ENCODE data around the gene EXOC6B. TPM values are rescaled to one million over a fixed set of nuclear protein-coding genes. Genes with fewer than 3 reads are reported as not detected.

EXOC6B gene
- total RNA-seq (ENCODE audit: unreplicated experiment) = 45.6 TPM
- long read RNA-seq, partial matches to known transcripts = 2 of 4 reads
- long read RNA-seq, other reads (novel, unspliced or antisense) = 2 of 4 reads

DNA sequence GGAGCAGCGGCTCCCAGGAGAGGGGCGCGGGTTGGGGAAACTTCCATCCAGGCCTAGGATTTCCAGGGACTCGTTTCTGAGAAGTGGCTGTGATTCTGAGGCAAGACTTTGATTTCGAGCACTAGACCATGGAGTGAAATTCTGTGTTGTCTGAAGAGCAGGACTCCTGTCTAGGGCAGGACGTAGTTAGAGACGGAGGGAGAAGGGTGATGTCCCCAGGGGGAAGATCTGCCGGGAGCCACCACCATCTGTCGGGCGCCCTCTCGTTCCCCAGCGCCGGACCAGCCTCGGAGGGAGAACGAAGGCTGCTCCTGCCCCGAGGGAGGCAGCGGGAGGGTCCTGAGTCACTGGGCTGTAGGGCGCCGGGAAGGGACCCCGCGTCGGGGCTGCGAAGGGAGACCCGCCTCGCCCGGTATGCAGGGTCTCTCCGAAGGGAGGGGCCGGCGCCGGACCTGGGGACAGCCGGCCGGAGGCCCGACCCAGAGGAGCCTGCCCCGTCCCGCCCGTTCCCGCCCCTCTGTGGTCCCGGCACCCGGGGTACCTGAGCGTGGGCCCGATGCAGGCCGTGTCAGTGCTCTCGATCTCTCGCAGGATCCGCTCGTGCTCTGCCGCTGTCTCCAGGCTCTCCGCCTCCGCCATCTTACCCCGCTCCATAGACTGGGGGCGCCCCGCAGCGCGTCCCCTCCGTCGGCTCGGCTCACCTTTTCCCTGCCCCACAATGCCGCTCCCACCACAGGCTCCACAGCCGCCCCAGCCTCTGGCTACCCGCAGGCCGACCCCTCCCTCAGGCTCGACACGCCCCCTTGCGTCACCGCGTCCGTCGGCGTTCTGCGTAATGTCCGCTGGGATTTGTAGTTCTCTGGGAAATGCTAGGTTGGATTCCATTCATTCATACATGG is at the start of gene EXOC6B:
TSS of gene EXOC6B (minus strand) at position 777 of the 899 bp plus-strand sequence.
- H3K27ac Mint-ChIP-seq (ENCODE audit: unreplicated experiment) = peak within 1 kb of the TSS; percentile 93
- no peaks in the 10 kb centered on the region for H3K36me3 Mint-ChIP-seq (ENCODE audit: low read depth, unreplicated experiment)
- H3K27me3 Mint-ChIP-seq (ENCODE audit: unreplicated experiment) = peaks cover 10% of the 10 kb centered on the region
- peak within 1 kb of the TSS; percentile 100 for H3K4me3 Mint-ChIP-seq (ENCODE audit: unreplicated experiment)
- H3K9me3 Mint-ChIP-seq (ENCODE audit: unreplicated experiment) = no peaks in the 10 kb centered on the region
- peaks cover 22% of the 10 kb centered on the region for H3K4me1 Mint-ChIP-seq (ENCODE audit: unreplicated experiment)
- DNase-seq (ENCODE audit: low spot score) = peak; percentile 97
- TF ChIP-seq, protein P1, sequence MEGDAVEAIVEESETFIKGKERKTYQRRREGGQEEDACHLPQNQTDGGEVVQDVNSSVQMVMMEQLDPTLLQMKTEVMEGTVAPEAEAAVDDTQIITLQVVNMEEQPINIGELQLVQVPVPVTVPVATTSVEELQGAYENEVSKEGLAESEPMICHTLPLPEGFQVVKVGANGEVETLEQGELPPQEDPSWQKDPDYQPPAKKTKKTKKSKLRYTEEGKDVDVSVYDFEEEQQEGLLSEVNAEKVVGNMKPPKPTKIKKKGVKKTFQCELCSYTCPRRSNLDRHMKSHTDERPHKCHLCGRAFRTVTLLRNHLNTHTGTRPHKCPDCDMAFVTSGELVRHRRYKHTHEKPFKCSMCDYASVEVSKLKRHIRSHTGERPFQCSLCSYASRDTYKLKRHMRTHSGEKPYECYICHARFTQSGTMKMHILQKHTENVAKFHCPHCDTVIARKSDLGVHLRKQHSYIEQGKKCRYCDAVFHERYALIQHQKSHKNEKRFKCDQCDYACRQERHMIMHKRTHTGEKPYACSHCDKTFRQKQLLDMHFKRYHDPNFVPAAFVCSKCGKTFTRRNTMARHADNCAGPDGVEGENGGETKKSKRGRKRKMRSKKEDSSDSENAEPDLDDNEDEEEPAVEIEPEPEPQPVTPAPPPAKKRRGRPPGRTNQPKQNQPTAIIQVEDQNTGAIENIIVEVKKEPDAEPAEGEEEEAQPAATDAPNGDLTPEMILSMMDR (IDR thresholded peaks at IDR 0.05; ENCODE audit: unreplicated experiment) = peak; percentile 6

DNA sequence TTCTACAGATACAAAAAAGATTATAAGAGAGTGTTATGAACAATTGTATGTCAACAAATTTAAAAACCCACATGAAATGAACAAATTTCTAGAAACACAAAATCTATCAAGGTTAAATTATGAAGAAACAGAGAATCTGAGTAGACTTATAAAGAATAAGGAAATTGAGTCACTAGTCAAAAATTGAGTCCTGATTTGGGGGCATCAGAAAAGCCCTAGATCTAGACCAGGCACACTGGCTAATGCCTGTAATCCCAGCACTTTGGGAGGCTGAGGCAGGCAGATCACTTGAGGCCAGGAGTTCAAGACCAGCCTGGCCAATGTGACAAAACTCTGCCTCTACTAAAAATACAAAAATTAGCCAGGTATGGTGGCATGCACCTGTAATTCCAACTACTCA is 46.0 kb upstream of the EXOC6B start:
- TF ChIP-seq, protein P1 (IDR thresholded peaks at IDR 0.05; ENCODE audit: unreplicated experiment) = no peak
- Mint-ChIP-seq H3K36me3 (ENCODE audit: low read depth, unreplicated experiment) (no peaks in the 10 kb centered on the region), H3K4me1 (ENCODE audit: unreplicated experiment) (no peaks in the 10 kb centered on the region), H3K4me3 (ENCODE audit: unreplicated experiment) (no peak overlapping the region), H3K9me3 (ENCODE audit: unreplicated experiment) (no peaks in the 10 kb centered on the region), H3K27me3 (ENCODE audit: unreplicated experiment) (no peaks in the 10 kb centered on the region), H3K27ac (ENCODE audit: unreplicated experiment) (no peak overlapping the region)
- no peak for DNase-seq (ENCODE audit: low spot score)

DNA sequence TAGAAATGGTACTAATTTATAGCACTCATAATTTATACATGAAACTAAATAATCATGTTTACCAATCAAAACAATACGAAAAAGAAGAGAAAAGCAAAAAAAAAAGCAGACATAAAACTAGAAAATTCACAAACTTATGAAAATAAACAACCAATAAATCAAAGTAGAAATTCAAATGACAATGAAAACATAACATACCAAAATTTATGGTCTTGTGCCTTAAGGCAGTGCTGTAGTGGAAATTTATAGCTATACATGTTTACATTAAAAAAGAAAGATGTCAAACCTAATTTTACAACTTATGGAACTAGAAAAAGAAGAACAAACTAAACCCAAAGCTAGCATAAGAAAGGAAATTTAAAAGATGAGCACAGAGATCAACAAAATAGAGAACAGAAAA is 45.2 kb upstream of the EXOC6B start:
- TF ChIP-seq, protein P1 (IDR thresholded peaks at IDR 0.05; ENCODE audit: unreplicated experiment) = no peak
- H3K4me3 Mint-ChIP-seq (ENCODE audit: unreplicated experiment) = no peak overlapping the region
- no peaks in the 10 kb centered on the region for H3K9me3 Mint-ChIP-seq (ENCODE audit: unreplicated experiment)
- DNase-seq (ENCODE audit: low spot score) = no peak
- no peak overlapping the region for H3K27ac Mint-ChIP-seq (ENCODE audit: unreplicated experiment)
- no peaks in the 10 kb centered on the region for H3K27me3 Mint-ChIP-seq (ENCODE audit: unreplicated experiment)
- H3K36me3 Mint-ChIP-seq (ENCODE audit: low read depth, unreplicated experiment) = no peaks in the 10 kb centered on the region
- H3K4me1 Mint-ChIP-seq (ENCODE audit: unreplicated experiment) = no peaks in the 10 kb centered on the region

DNA sequence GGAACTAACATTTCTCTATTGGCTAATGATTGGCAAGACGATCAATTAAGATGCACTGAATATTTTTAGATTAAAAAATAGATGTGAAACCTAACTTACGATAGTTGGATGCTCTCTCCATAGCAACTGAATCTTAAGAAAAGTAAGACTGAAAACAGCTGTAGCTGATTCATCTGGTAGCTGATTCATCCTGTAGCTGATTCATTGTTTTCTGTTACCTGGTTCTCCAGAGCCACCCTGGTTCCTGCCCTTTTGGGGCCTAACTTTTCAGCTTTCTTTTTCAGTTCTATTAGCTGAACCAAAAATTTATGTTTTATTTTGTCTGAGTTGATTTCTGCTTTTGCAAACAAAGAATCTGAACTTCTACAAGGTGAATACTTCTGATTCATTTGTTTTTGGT is 38.7 kb upstream of the EXOC6B start:
- no peaks in the 10 kb centered on the region for H3K27me3 Mint-ChIP-seq (ENCODE audit: unreplicated experiment)
- no peak overlapping the region for H3K4me3 Mint-ChIP-seq (ENCODE audit: unreplicated experiment)
- DNase-seq (ENCODE audit: low spot score) = no peak
- H3K36me3 Mint-ChIP-seq (ENCODE audit: low read depth, unreplicated experiment) = no peaks in the 10 kb centered on the region
- no peak overlapping the region for H3K27ac Mint-ChIP-seq (ENCODE audit: unreplicated experiment)
- TF ChIP-seq, protein P1 (IDR thresholded peaks at IDR 0.05; ENCODE audit: unreplicated experiment) = no peak
- peaks cover 4% of the 10 kb centered on the region for H3K4me1 Mint-ChIP-seq (ENCODE audit: unreplicated experiment)
- no peaks in the 10 kb centered on the region for H3K9me3 Mint-ChIP-seq (ENCODE audit: unreplicated experiment)

DNA sequence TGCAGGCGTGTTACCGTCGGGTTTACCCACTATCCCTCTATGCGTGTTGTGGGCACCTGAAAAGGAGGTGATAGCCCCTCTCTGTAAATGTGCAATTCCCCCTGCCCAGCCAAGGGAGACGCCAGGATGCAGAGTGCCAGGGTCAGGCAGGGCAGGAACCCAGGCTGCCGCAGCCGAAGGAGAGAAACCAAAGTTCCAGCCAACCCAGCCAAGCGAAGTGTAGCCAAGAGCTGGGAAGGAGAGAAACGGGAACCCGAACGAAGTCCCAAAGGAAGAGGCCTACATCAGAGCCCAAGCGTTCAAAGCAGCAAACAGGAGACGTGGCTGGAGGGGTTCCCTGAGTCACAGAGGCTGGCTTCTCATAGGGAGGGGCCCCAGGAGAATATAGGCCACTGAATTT is 37.2 kb upstream of the EXOC6B start:
- TF ChIP-seq, protein P1 (IDR thresholded peaks at IDR 0.05; ENCODE audit: unreplicated experiment) = no peak
- H3K27ac Mint-ChIP-seq (ENCODE audit: unreplicated experiment) = no peak overlapping the region
- H3K9me3 Mint-ChIP-seq (ENCODE audit: unreplicated experiment) = no peaks in the 10 kb centered on the region
- peaks cover 4% of the 10 kb centered on the region for H3K4me1 Mint-ChIP-seq (ENCODE audit: unreplicated experiment)
- no peak for DNase-seq (ENCODE audit: low spot score)
- H3K27me3 Mint-ChIP-seq (ENCODE audit: unreplicated experiment) = no peaks in the 10 kb centered on the region
- no peak overlapping the region for H3K4me3 Mint-ChIP-seq (ENCODE audit: unreplicated experiment)
- no peaks in the 10 kb centered on the region for H3K36me3 Mint-ChIP-seq (ENCODE audit: low read depth, unreplicated experiment)
